IPS DF 6.9 (cell line): Measurements from ENCODE around the gene SHB.

Experiments used
- DNase-seq: peaks from one replicate; pipeline ENCODE4 v3.0.0-alpha.2; 2013; ENCODE audit warnings: low read depth, low spot score
- H3K27ac ChIP-seq: one replicate; pipeline ENCODE4 v1.5.1; 2013; ENCODE audit warnings: low read length, control low read depth
- H3K27me3 ChIP-seq: 2 replicates; pipeline ENCODE4 v1.6.1; 2013; ENCODE audit warnings: mild to moderate bottlenecking, low read length; ENCODE audit not compliant: control insufficient read depth, insufficient read depth
- H3K36me3 ChIP-seq: 2 replicates; pipeline ENCODE4 v1.6.1; 2013; ENCODE audit warnings: low read length; ENCODE audit not compliant: control insufficient read depth, insufficient read depth
- H3K4me1 ChIP-seq: 2 replicates; pipeline ENCODE4 v1.6.1; 2013; ENCODE audit warnings: low read length; ENCODE audit not compliant: control insufficient read depth, insufficient read depth
- H3K4me3 ChIP-seq: 2 replicates; pipeline ENCODE4 v1.5.1; 2013; ENCODE audit warnings: mild to moderate bottlenecking, low read length
- H3K9me3 ChIP-seq: 2 replicates; pipeline ENCODE4 v1.6.1; 2013; ENCODE audit warnings: low read length, inconsistent platforms; ENCODE audit not compliant: control insufficient read depth, insufficient read depth
- WGBS: extraction: QIAGEN DNeasy Blood & Tissue Kit; methylation state at CpG from one replicate; pipeline ENCODE4 v1.1.7; 2013; ENCODE audit warnings: mixed read lengths, missing lambda C conversion rate; ENCODE audit not compliant: insufficient read length, insufficient coverage; 5-methylcytosine and 5-hydroxymethylcytosine counted together

SHB gene

DNA sequence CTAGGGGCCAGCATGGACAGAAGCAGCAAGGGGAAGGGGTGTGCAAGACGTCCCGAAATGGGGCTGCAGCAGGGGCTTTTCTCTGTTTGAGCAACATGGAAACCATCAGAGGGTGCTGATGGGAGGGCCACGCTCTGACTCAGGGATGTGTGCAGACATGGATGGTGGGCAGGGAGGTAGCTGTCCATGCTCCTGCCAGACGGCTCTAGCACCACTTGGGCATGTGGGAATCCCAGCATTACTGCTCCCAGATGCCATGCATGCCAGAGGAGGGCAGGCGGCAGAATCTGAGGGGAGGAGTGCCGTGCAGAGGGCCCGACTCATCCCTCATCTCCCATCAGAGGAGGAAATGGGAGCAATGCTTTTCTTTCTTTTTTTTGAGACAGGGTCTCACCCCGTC lies 119.5 kb downstream of the SHB start:
- DNase-seq = no peak
- Histone ChIP-seq H3K36me3 (0 out of 2 replicates have a peak, but pooled peaks cover 5% of the 10 kb centered on the region), H3K4me3 (no peak overlapping the region), H3K27ac (no peak overlapping the region), H3K9me3 (no peaks in the 10 kb centered on the region), H3K4me1 (peaks cover 4% of the 10 kb centered on the region), H3K27me3 (no peaks in the 10 kb centered on the region)
- no CpG with 5 or more reads among the region's 8 CpGs for WGBS

DNA sequence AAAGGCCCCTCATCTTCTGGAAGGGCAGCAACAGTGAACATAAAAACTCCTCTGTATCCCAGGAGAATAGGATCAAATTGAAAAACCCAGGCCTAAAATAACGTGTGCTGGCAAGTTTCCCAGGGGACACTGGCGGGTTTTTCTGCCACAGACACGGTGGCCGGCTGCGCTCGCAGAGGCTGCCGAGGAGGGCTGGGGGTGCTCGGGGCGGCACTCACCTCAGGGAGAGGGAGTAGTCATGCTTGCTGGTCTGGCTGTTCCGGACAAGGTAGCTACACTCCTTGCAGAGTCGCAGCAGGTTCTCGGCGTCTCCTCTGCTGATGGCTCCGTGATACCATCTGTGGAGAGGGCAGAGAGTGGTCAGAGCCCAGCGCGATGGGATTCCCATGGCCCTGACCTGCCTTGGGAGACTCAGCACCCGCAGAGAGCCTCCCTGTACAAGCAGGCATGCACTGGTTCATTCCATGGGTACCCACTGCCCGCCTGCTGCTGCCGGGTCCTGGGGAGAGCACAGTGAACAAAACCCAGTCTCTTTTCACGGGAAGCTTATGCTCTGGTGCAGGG lies 120.5 kb downstream of the SHB start:
- DNase-seq = no peak
- H3K4me1 ChIP-seq = peaks cover 9% of the 10 kb centered on the region
- H3K27me3 ChIP-seq = no peaks in the 10 kb centered on the region
- no peaks in the 10 kb centered on the region for H3K9me3 ChIP-seq
- no CpG with 5 or more reads among the region's 20 CpGs for WGBS
- no peak overlapping the region for H3K4me3 ChIP-seq
- no peak overlapping the region for H3K27ac ChIP-seq
- H3K36me3 ChIP-seq = 0 out of 2 replicates have a peak, but pooled peaks cover 5% of the 10 kb centered on the region

DNA sequence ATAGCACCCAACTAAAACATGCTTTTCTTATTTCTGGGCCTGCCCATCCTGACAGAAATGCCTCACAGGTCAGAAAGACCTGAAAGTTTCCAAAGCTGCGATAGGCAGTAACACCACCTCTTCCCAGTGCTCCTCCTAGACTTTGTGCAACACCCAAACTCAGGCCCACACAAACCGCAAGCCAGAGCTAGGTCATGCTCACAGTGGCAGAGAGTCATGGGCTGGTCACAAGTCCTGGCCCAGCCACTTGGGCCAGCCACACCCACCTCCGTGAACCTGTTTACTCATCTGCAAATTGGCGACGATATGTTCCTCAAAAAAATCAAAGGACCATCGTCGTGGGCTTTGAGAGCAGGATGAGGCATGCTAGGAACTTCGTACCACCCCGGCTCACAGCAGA lies 121.0 kb downstream of the SHB start:
- no peak overlapping the region for H3K27ac ChIP-seq
- no peak for DNase-seq
- no CpG with 5 or more reads among the region's 9 CpGs for WGBS
- H3K36me3 ChIP-seq = 0 out of 2 replicates have a peak, but pooled peaks cover 5% of the 10 kb centered on the region
- H3K4me3 ChIP-seq = no peak overlapping the region
- no peaks in the 10 kb centered on the region for H3K27me3 ChIP-seq
- no peaks in the 10 kb centered on the region for H3K9me3 ChIP-seq
- H3K4me1 ChIP-seq = peaks cover 9% of the 10 kb centered on the region

DNA sequence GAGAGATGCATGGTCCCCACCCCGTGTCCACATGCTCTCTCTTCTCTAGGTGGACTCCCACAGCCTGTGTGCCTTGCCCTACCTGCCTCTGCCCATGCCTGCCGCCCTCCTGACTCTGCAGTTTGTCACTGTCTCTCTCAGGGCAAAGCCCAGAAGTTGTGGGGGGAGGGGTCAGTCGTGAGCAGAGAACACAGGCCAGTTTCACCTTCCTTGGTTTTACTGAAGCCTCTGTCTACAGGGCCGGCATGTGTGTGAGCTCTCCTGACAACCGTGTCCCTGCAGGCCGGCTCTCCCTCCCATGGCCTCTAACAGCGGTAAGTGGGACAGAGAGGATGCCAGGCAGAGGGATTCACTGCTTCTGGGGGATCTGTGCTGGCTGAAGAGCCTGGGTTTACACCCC lies 121.6 kb downstream of the SHB start:
- DNase-seq = no peak
- Histone ChIP-seq H3K9me3 (no peaks in the 10 kb centered on the region), H3K27ac (no peak overlapping the region), H3K27me3 (no peaks in the 10 kb centered on the region), H3K4me3 (no peak overlapping the region), H3K36me3 (0 out of 2 replicates have a peak, but pooled peaks cover 5% of the 10 kb centered on the region), H3K4me1 (peaks cover 9% of the 10 kb centered on the region)
- WGBS = no CpG with 5 or more reads among the region's 7 CpGs

DNA sequence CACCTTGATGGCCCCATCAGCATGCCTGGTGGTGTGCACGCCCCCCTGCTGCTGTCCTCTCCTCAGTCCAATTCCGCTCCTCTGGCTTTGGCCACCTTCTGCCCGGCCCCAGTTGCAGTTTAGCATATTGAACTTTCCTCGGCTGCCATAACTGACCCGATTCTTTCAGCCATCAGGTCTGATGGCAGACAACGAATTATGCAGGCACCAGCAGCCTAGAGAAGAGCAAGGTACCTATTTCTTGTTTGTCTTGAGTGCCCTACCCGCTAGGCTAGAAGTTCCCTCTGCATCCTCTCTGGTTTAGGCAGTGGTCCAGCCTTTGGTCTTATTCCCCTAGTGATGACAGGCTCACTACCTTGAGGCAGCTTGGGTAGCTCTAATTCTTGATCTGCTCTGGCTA lies 122.1 kb downstream of the SHB start:
- no peaks in the 10 kb centered on the region for H3K27me3 ChIP-seq

DNA sequence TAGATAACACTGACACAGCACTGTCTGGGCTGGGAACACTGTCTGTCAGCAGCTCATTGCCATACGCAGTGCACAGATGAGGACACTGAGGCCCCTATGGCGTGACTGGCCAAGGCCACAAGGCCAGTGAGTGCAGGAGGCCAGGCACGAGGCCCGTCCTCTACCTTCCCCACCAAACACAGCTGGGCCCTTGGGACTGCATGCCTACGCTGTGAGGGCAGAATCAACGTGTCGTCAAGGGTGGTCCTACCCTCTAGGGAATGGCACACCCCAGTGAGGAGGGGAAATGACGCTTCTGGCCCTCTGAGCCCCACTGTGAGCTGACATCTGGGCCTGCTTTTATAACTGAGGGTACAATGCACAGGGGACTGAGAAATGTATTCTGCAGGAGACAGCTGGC lies 123.0 kb downstream of the SHB start:
- Histone ChIP-seq H3K27me3 (no peaks in the 10 kb centered on the region), H3K36me3 (0 out of 2 replicates have a peak, but pooled peaks cover 5% of the 10 kb centered on the region), H3K27ac (no peak overlapping the region), H3K9me3 (no peaks in the 10 kb centered on the region), H3K4me3 (no peak overlapping the region), H3K4me1 (peaks cover 9% of the 10 kb centered on the region)
- DNase-seq = no peak
- no CpG with 5 or more reads among the region's 8 CpGs for WGBS

More for the DNA sequence above, 122.1 kb downstream of the SHB start:
- peaks cover 9% of the 10 kb centered on the region for H3K4me1 ChIP-seq
- WGBS = no CpG with 5 or more reads among the region's 7 CpGs
- DNase-seq = no peak
- H3K4me3 ChIP-seq = no peak overlapping the region
- H3K27ac ChIP-seq = no peak overlapping the region
- H3K9me3 ChIP-seq = no peaks in the 10 kb centered on the region
- H3K36me3 ChIP-seq = 0 out of 2 replicates have a peak, but pooled peaks cover 5% of the 10 kb centered on the region

DNA sequence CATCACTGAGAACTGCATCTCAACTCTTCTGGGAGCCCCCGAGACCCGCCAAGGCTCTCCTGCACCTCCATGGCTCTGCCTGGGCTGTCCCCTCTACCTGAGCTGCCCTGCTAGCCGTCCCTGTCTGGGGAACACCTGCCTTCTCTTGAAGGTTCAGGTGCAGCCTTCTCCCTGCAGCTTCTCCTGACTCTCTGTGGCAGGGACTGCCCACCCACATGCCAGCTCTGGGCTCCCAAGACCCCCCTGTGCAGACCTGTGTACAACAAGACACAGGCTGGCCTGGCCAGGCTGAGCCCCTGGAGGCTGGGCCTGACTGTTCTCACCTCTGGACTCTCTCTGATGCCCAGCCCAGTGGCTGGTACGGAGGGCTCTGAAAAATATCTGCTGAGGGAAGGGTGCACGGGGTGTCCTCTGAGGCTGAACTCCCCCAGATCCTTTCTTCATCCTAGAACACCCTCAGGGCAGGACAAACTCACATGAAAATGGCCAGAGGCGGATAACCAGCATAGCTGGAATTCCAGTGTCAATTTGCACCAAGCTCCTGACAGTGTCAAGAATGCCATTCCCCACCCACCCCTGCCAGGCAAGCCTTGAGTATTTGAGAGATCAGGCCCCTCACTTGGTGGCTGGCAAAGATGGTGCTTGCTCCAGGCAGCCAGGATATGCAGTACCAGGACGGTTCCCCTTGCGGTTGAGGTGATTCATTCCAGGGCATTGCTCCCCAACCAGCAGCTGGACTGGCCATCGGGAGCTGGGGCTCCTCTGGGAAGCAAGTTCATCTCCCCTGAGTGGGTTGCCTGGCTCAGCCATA lies 124.2 kb downstream of the SHB start:
- 0 out of 2 replicates have a peak, but pooled peaks cover 5% of the 10 kb centered on the region for H3K36me3 ChIP-seq
- no peak for DNase-seq
- H3K9me3 ChIP-seq = no peaks in the 10 kb centered on the region
- H3K4me1 ChIP-seq = peaks cover 9% of the 10 kb centered on the region
- no CpG with 5 or more reads among the region's 9 CpGs for WGBS
- H3K27me3 ChIP-seq = no peaks in the 10 kb centered on the region
- H3K4me3 ChIP-seq = no peak overlapping the region
- no peak overlapping the region for H3K27ac ChIP-seq

DNA sequence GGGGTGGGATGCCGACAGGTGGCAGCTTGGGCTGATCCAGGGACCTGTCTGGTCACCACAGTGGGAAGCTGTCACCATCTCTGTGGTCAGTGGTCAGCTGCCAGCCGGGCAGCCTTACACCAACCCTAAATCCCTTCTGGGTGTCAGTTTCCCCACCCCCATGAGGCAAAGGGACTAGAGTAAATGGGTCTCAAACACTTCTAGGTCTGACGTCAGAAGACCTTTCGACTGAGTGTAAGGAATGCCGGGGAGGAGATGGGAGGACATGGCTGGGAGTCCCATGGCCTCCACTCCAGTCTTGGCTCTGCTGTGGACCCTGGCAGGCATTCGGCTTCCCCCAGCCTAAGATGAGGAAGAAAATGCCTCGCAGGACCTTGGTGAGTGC lies 124.8 kb downstream of the SHB start:
- peaks cover 9% of the 10 kb centered on the region for H3K4me1 ChIP-seq
- H3K27me3 ChIP-seq = no peaks in the 10 kb centered on the region
- H3K4me3 ChIP-seq = no peak overlapping the region
- H3K36me3 ChIP-seq = 0 out of 2 replicates have a peak, but pooled peaks cover 5% of the 10 kb centered on the region
- WGBS = no CpG with 5 or more reads among the region's 7 CpGs
- H3K9me3 ChIP-seq = no peaks in the 10 kb centered on the region
- H3K27ac ChIP-seq = no peak overlapping the region
- no peak for DNase-seq

DNA sequence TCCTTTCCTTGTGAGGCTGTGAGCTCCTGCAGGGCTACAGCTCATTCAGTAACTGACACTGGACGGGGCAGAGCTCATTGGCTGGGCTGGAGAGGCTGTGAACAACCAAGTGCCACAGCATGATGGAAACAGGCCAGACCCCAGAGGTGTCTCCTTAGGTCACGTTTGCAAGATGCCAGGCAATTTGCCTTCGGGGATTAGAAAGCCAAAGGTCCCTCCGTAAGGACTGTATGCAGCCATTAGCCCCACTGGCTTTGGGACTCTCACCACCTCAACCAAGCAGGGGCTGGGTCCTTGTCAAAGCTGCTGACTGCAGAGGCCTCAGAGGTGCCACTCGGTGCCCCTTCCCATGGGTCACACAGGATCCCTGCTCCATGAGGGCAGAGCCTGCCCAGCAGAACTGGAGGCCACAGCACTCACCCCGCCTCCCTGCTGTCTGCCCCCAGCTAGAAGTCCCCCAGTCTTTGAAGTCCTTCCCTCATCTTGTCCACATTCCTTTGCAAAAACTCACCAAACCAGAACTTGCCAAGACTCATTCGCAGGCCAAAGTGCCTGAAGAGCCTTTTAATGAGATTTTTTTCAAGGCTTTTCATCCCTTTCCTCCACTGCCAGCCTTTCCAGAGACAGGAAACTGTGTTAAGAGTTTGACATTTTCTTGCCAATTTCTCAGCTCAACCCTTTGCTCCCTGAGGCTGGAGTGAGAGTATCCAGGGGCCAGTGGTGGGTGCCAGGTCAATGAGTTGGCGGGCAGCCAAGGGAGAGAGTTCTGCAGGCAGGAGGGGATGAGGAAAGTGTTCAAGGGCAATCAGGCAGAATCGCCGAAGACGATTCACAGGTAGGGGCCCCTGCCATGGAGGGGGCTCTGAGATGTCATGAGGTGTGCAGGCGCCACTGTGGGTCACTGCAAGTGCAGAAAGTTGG lies 125.4 kb downstream of the SHB start:
- Histone ChIP-seq H3K4me1 (peaks cover 9% of the 10 kb centered on the region), H3K27ac (no peak overlapping the region), H3K4me3 (no peak overlapping the region), H3K36me3 (0 out of 2 replicates have a peak, but pooled peaks cover 5% of the 10 kb centered on the region), H3K27me3 (no peaks in the 10 kb centered on the region), H3K9me3 (no peaks in the 10 kb centered on the region)
- WGBS = no CpG with 5 or more reads among the region's 12 CpGs
- no peak for DNase-seq
